ENCODE results near the gene FARS2. TPM values are rescaled to one million over a fixed set of nuclear protein-coding genes. Genes with fewer than 3 reads are reported as not detected.

The FARS2 gene
- total RNA-seq, 4 donors from 2014 or later = 2.6 to 21.9 (median 15.0) TPM

GRCh38 chr6:5809450-5809849 lies 548.1 kb downstream of the FARS2 start:
- Histone ChIP-seq H3K9me3 (peaks cover 0 to 5% of the 10 kb centered on the region in 2 donors), H3K27ac (no peak overlapping the region), H3K36me3 (no peaks in the 10 kb centered on the region), H3K4me3 (no peak overlapping the region), H3K4me1 (no peaks in the 10 kb centered on the region), H3K27me3 (no peaks in the 10 kb centered on the region)
- no peak for TF ChIP-seq EP300 (IDR thresholded peaks at IDR 0.05; ENCODE audit: low read depth)
- TF ChIP-seq POLR2A (IDR thresholded peaks at IDR 0.05) = no peak
- TF ChIP-seq, protein P1, sequence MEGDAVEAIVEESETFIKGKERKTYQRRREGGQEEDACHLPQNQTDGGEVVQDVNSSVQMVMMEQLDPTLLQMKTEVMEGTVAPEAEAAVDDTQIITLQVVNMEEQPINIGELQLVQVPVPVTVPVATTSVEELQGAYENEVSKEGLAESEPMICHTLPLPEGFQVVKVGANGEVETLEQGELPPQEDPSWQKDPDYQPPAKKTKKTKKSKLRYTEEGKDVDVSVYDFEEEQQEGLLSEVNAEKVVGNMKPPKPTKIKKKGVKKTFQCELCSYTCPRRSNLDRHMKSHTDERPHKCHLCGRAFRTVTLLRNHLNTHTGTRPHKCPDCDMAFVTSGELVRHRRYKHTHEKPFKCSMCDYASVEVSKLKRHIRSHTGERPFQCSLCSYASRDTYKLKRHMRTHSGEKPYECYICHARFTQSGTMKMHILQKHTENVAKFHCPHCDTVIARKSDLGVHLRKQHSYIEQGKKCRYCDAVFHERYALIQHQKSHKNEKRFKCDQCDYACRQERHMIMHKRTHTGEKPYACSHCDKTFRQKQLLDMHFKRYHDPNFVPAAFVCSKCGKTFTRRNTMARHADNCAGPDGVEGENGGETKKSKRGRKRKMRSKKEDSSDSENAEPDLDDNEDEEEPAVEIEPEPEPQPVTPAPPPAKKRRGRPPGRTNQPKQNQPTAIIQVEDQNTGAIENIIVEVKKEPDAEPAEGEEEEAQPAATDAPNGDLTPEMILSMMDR (IDR thresholded peaks at IDR 0.05) = no peak
- TF ChIP-seq POLR2AphosphoS5 (IDR thresholded peaks at IDR 0.05) = no peak
- intact Hi-C loops (cut with DNase I; ENCODE audit: low total_unique reads) (no loop called here), in situ Hi-C loops (cut with MboI; ENCODE audit: low pct_ligation_motif_present in 1 of 4, low pct_unique_long_range_greater_than_20kb in 1 of 4, low sequenced_read_pairs in 3 of 4) (no loop called here)
- 87 to 92% methylated on average over 3 to 4 of the region's 4 CpGs for WGBS, 2 donors (ENCODE audit: low coverage in 1 of 2)
- no peak for DNase-seq

GRCh38 chr6:5811997-5812396 lies 550.7 kb downstream of the FARS2 start:
- no peaks in the 10 kb centered on the region for H3K9me3 ChIP-seq
- no peak for DNase-seq
- no peaks in the 10 kb centered on the region for H3K36me3 ChIP-seq
- H3K4me3 ChIP-seq = no peak overlapping the region
- 84% methylated on average over 4 of the region's 4 CpGs; no CpG with 5 or more reads in 1 of the 2 donors for WGBS, 2 donors (ENCODE audit: low coverage in 1 of 2)
- in situ Hi-C loops (cut with MboI; ENCODE audit: low pct_ligation_motif_present in 1 of 4, low pct_unique_long_range_greater_than_20kb in 1 of 4, low sequenced_read_pairs in 3 of 4) (no loop called here), intact Hi-C loops (cut with DNase I; ENCODE audit: low total_unique reads) (no loop called here)
- no peaks in the 10 kb centered on the region for H3K27me3 ChIP-seq
- no peaks in the 10 kb centered on the region for H3K4me1 ChIP-seq
- TF ChIP-seq POLR2AphosphoS5 (IDR thresholded peaks at IDR 0.05) = no peak
- no peak for TF ChIP-seq POLR2A (IDR thresholded peaks at IDR 0.05)
- TF ChIP-seq, protein P1 (IDR thresholded peaks at IDR 0.05) = no peak
- no peak for TF ChIP-seq EP300 (IDR thresholded peaks at IDR 0.05; ENCODE audit: low read depth)
- no peak overlapping the region for H3K27ac ChIP-seq

DNA sequence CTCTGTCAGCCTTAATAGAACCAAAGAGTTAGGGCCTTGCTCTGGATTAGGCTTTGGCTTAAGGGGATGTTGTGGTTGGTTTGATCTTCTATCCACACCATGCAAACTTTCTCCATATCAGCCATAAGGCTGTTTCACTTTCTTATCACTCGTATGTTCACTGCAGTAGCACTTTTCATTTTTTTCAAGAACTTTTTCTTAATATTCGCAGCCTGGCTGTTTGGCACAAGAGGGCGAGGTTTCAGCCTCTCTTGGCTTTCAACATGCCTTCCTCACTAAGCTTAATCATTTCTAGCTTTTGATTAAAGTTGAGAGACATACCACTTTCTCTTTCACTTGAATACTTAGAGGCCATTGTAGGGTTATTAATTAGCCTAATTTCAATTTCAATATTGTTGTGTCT lies 552.3 kb downstream of the FARS2 start:
- Histone ChIP-seq H3K36me3 (no peaks in the 10 kb centered on the region), H3K9me3 (no peaks in the 10 kb centered on the region), H3K27me3 (no peaks in the 10 kb centered on the region), H3K27ac (no peak overlapping the region), H3K4me1 (no peaks in the 10 kb centered on the region), H3K4me3 (no peak overlapping the region)
- no peak for DNase-seq
- in situ Hi-C loops (cut with MboI; ENCODE audit: low pct_ligation_motif_present in 1 of 4, low pct_unique_long_range_greater_than_20kb in 1 of 4, low sequenced_read_pairs in 3 of 4) (no loop called here), intact Hi-C loops (cut with DNase I; ENCODE audit: low total_unique reads) (no loop called here)
- 42 to 58% methylated on average over 3 of the region's 3 CpGs for WGBS, 2 donors (ENCODE audit: low coverage in 1 of 2)
- TF ChIP-seq, protein P1 (IDR thresholded peaks at IDR 0.05) = no peak
- TF ChIP-seq POLR2AphosphoS5 (IDR thresholded peaks at IDR 0.05) = no peak
- TF ChIP-seq POLR2A (IDR thresholded peaks at IDR 0.05) = no peak
- no peak for TF ChIP-seq EP300 (IDR thresholded peaks at IDR 0.05; ENCODE audit: low read depth)

- TF ChIP-seq EP300 (IDR thresholded peaks at IDR 0.05; ENCODE audit: low read depth) (no peak), POLR2A (IDR thresholded peaks at IDR 0.05) (no peak), POLR2AphosphoS5 (IDR thresholded peaks at IDR 0.05) (no peak)
- TF ChIP-seq, protein P1 (IDR thresholded peaks at IDR 0.05) = no peak
- no peaks in the 10 kb centered on the region for H3K27me3 ChIP-seq
- H3K4me3 ChIP-seq = no peak overlapping the region
- H3K4me1 ChIP-seq = no peaks in the 10 kb centered on the region
- DNase-seq = no peak
- no peaks in the 10 kb centered on the region for H3K36me3 ChIP-seq
- H3K27ac ChIP-seq = no peak overlapping the region
- in situ Hi-C loops (cut with MboI; ENCODE audit: low pct_ligation_motif_present in 1 of 4, low pct_unique_long_range_greater_than_20kb in 1 of 4, low sequenced_read_pairs in 3 of 4) = no loop called here
- intact Hi-C loops (cut with DNase I; ENCODE audit: low total_unique reads) = no loop called here
- 40 to 53% methylated on average over 5 of the region's 5 CpGs for WGBS, 2 donors (ENCODE audit: low coverage in 1 of 2)
- no peaks in the 10 kb centered on the region for H3K9me3 ChIP-seq
These were observed 552.8 kb downstream of the FARS2 start for GRCh38 chr6:5814116-5814515.

Data from transverse colon (tissue), 4 donors.